GM10266 (cell line): ENCODE data around the gene LPCAT1.
"Not testable (repeated sequence)": the region's sequence is repeated elsewhere in the genome, so short reads cannot be mapped to it uniquely, and the experiment has no call there.

ENCODE experiments used
- DNase-seq: peaks from one replicate; pipeline ENCODE4 v3.0.0; 2012; ENCODE audit errors: extremely low spot score
- CTCF ChIP-seq: IDR thresholded peaks from 2 replicates; pipeline ENCODE4 v1.5.1; 2012; ENCODE audit warnings: mild to moderate bottlenecking, low read depth; ENCODE audit not compliant: control insufficient read depth, insufficient read depth; ENCODE audit errors: missing control alignments

LPCAT1 gene

GRCh38 chr5:1478271-1479035 is 45.3 kb downstream of the LPCAT1 start:
- no peak for TF ChIP-seq CTCF
- DNase-seq, result no peak

DNA sequence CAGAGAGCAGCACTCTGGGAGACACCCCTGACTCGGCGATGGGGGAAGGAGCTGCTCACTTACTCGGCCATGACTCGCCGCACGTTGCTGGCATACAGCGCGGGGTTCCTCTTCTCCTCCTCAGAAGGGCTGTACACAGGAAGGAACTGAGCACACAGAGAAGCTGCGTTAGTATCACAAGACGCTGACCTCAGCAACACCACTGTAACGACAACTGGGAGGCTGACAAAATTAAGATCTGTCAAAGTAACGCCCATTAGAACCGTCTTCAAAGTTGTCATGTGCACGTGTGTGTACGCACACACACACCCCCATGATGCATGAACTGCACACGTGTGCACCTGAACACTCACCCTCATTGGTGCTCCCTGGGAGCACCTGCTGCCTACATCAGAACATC is 46.4 kb downstream of the LPCAT1 start:
- no peak for DNase-seq
- no peak for TF ChIP-seq CTCF

- TF ChIP-seq CTCF, result no peak
- no peak for DNase-seq
Measured at GRCh38 chr5:1476967-1477310, 46.8 kb downstream of the LPCAT1 start.

DNA sequence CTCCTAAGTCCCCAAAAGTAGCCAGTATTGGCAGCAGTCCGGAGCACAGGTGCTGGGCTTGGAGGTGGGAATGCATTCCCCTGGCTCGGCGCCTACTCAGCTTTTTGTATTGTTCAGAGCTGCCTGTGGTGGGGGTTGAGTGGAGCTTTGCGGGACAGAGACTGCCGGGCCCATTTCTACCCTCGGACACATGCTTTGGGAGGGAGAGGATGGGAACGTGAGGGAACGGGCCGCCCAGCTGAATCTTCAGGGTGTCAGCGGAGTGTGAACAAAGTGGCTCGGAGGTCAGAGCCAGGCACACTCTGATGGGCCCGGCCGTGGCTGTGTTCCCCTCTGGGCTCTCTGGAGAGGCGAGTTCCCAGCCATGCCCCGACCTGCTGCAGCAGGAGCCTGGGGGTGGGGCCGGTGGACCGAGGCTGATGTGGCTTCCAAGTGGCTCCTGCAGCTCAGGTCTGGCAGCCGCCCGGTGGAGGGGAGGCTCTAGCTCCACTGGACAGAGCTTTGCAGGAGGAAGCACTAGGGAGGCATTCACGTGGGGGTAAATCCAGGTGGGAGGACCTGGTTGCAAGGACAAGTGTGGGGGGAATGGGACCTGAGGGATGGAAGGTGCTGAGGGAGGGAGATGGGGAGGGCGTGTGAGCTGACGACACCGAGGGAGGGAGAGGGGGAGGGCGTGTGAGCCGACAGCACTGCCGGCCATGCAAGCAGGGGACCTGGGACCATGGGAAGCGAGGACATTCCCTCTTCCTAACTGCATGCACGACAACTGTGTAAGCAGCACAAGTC is 47.4 kb downstream of the LPCAT1 start:
- TF ChIP-seq CTCF, result no peak
- no peak for DNase-seq

DNA sequence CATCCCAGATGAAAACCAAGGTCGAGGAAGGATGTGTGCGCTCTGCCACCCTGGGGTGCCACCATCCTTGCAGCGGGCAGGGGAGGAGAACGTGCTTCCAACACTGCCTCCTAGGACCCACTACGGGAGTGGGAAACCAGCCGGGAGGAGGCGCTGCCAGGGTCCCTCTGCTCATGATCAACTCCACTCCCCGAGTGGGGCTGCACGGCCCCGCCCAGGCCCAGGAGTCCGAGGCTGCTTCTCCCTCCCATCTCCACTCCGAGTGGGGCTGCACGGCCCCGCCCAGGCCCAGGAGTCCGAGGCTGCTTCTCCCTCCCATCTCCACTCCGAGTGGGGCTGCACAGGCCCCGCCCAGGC is 48.2 kb downstream of the LPCAT1 start:
- not testable (repeated sequence) for DNase-seq

GRCh38 chr5:1474866-1475543 is 48.8 kb downstream of the LPCAT1 start:
- no peak for TF ChIP-seq CTCF
- no peak for DNase-seq

GRCh38 chr5:1474183-1474839 is 49.4 kb downstream of the LPCAT1 start:
- no peak for TF ChIP-seq CTCF
- no peak for DNase-seq
